GM18526 (cell line): Measurements from ENCODE around the gene XPC.

Experiments used
- POLR2A ChIP-seq: IDR thresholded peaks from 3 replicates; pipeline ENCODE4 v1.6.1; 2011; ENCODE audit not compliant: insufficient read length; ENCODE audit errors: extremely low read depth

Gene XPC

GRCh38 chr3:14147617-14148016 is 30.8 kb downstream of the XPC start:
- no peak for TF ChIP-seq POLR2A

GRCh38 chr3:14147066-14147435 is 31.4 kb downstream of the XPC start:
- no peak for TF ChIP-seq POLR2A

- TF ChIP-seq POLR2A: no peak
Observed at GRCh38 chr3:14146381-14147065, 31.9 kb downstream of the XPC start.

- no peak for TF ChIP-seq POLR2A
Observed at GRCh38 chr3:14145670-14146380, 32.6 kb downstream of the XPC start.

GRCh38 chr3:14145236-14145635 is 33.2 kb downstream of the XPC start:
- TF ChIP-seq POLR2A: no peak

- no peak for TF ChIP-seq POLR2A
Observed at GRCh38 chr3:14144423-14145075, 33.9 kb downstream of the XPC start.

- no peak for TF ChIP-seq POLR2A
Observed at GRCh38 chr3:14143271-14144225, 34.9 kb downstream of the XPC start.

GRCh38 chr3:14142567-14143270 is 35.7 kb downstream of the XPC start:
- TF ChIP-seq POLR2A: no peak

- TF ChIP-seq POLR2A: no peak
Observed at GRCh38 chr3:14141602-14142341, 36.6 kb downstream of the XPC start.

GRCh38 chr3:14141144-14141543 is 37.3 kb downstream of the XPC start:
- no peak for TF ChIP-seq POLR2A

- no peak for TF ChIP-seq POLR2A
Observed at GRCh38 chr3:14140668-14141067, 37.7 kb downstream of the XPC start.

- TF ChIP-seq POLR2A: no peak
Observed at GRCh38 chr3:14139771-14140170, 38.6 kb downstream of the XPC start.

GRCh38 chr3:14138878-14139655 is 39.3 kb downstream of the XPC start:
- no peak for TF ChIP-seq POLR2A
